Mesothelial cell of epicardium (in vitro differentiated cells): ENCODE data around the gene COMMD2. TPM values are rescaled to one million over a fixed set of nuclear protein-coding genes. Genes with fewer than 3 reads are reported as not detected.

Experiments
- DNase-seq, 2 experiments: peaks; one replicate each; pipeline ENCODE4 v3.0.0; 2021; ENCODE audit warnings: low spot score in 2 of 2; ENCODE audit not compliant: unreplicated experiment in 2 of 2
- H3K27ac Mint-ChIP-seq: 2 replicates; pipeline ENCODE4 v1.8.0; 2021; ENCODE audit warnings: mixed read lengths
- H3K27me3 Mint-ChIP-seq: 2 replicates; pipeline ENCODE4 v1.8.0; 2021; ENCODE audit warnings: low read depth, mixed read lengths
- H3K36me3 Mint-ChIP-seq: 2 replicates; pipeline ENCODE4 v1.8.0; 2021; ENCODE audit warnings: mixed read lengths
- H3K4me1 Mint-ChIP-seq: 2 replicates; pipeline ENCODE4 v1.8.0; 2021; ENCODE audit warnings: mixed read lengths
- H3K4me3 Mint-ChIP-seq: 2 replicates; pipeline ENCODE4 v1.8.0; 2021; ENCODE audit warnings: mild to moderate bottlenecking, moderate library complexity, mixed read lengths
- H3K9me3 Mint-ChIP-seq: 2 replicates; pipeline ENCODE4 v1.8.0; 2021; ENCODE audit warnings: mixed read lengths
- total RNA-seq: library from RNA; stranded (reverse); gene quantifications from 3 replicates; pipeline ENCODE4 v1.2.1, GENCODE V29; 2021
- TF ChIP-seq, protein P1 (sequence below): fragments of 200-600 bp; sonication (generic); IDR thresholded peaks from one replicate; pipeline ENCODE4 v1.5.0; 2021; ENCODE audit warnings: antibody characterized with exemption; ENCODE audit not compliant: unreplicated experiment

COMMD2 gene
- total RNA-seq, 1 donor from 2014 or later = 55.7 TPM

- H3K27ac Mint-ChIP-seq = no peak overlapping the region
- no peaks in the 10 kb centered on the region for H3K9me3 Mint-ChIP-seq
- peaks cover 5% of the 10 kb centered on the region for H3K27me3 Mint-ChIP-seq
- TF ChIP-seq, protein P1, sequence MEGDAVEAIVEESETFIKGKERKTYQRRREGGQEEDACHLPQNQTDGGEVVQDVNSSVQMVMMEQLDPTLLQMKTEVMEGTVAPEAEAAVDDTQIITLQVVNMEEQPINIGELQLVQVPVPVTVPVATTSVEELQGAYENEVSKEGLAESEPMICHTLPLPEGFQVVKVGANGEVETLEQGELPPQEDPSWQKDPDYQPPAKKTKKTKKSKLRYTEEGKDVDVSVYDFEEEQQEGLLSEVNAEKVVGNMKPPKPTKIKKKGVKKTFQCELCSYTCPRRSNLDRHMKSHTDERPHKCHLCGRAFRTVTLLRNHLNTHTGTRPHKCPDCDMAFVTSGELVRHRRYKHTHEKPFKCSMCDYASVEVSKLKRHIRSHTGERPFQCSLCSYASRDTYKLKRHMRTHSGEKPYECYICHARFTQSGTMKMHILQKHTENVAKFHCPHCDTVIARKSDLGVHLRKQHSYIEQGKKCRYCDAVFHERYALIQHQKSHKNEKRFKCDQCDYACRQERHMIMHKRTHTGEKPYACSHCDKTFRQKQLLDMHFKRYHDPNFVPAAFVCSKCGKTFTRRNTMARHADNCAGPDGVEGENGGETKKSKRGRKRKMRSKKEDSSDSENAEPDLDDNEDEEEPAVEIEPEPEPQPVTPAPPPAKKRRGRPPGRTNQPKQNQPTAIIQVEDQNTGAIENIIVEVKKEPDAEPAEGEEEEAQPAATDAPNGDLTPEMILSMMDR = peak; percentile 81
- DNase-seq = peak; percentile 26 to 43
- no peak overlapping the region for H3K4me3 Mint-ChIP-seq
- H3K36me3 Mint-ChIP-seq = no peaks in the 10 kb centered on the region
- H3K4me1 Mint-ChIP-seq = no peaks in the 10 kb centered on the region
Observed at GRCh38 chr3:149771652-149772271, 19.5 kb upstream of the COMMD2 start.

DNA sequence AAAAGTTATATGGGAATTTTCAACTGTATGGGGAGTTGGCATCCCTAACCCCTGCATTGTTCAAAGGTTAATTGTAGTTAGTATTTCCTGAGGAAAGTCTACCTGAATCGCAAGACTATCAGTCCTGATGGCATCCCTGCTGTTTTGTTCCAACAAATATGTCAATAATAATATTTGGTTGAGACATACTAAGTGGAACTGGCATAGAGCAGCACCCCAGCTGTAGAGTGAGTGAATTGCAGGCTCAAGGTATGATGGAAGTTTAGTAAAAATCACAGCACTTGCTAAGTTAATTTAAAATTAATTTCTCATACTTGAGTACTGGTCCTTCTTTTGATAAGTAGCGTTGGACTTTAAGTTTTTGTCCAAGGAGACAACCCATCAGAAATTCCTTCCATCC is 18.0 kb upstream of the COMMD2 start:
- TF ChIP-seq, protein P1 = no peak

DNA sequence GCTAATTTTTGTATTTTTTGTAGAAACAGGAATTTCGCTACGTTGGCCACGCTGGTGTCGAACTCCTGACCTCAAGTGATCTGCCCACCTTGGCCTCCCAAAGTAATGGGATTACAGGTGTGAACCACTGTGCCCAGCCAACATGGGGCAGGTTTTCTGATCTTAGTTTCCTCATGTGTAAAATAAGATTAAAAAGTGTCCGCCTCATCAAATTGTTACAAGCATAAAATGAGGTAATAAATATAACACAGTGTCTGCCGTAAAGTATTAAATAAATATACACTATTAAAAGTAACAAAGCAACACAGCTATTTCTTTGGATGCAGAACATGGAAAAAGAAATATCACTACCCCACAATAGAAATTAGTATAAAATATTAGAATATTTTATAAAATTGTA is 16.4 kb upstream of the COMMD2 start:
- no peaks in the 10 kb centered on the region for H3K36me3 Mint-ChIP-seq
- no peak for DNase-seq
- H3K4me3 Mint-ChIP-seq = no peak overlapping the region
- H3K27me3 Mint-ChIP-seq = peaks cover 24% of the 10 kb centered on the region
- TF ChIP-seq, protein P1 = no peak
- no peak overlapping the region for H3K27ac Mint-ChIP-seq
- no peaks in the 10 kb centered on the region for H3K9me3 Mint-ChIP-seq
- H3K4me1 Mint-ChIP-seq = no peaks in the 10 kb centered on the region

More for the DNA sequence above, 18.0 kb upstream of the COMMD2 start:
- no peak overlapping the region for H3K4me3 Mint-ChIP-seq
- H3K9me3 Mint-ChIP-seq = no peaks in the 10 kb centered on the region
- peaks cover 16% of the 10 kb centered on the region for H3K27me3 Mint-ChIP-seq
- H3K4me1 Mint-ChIP-seq = no peaks in the 10 kb centered on the region
- no peaks in the 10 kb centered on the region for H3K36me3 Mint-ChIP-seq
- H3K27ac Mint-ChIP-seq = no peak overlapping the region
- DNase-seq = no peak

GRCh38 chr3:149767720-149768119 is 15.4 kb upstream of the COMMD2 start:
- no peaks in the 10 kb centered on the region for H3K36me3 Mint-ChIP-seq
- TF ChIP-seq, protein P1 = no peak
- no peak overlapping the region for H3K27ac Mint-ChIP-seq
- H3K4me3 Mint-ChIP-seq = no peak overlapping the region
- H3K27me3 Mint-ChIP-seq = peaks cover 24% of the 10 kb centered on the region
- no peak for DNase-seq
- no peaks in the 10 kb centered on the region for H3K4me1 Mint-ChIP-seq
- H3K9me3 Mint-ChIP-seq = no peaks in the 10 kb centered on the region

- H3K9me3 Mint-ChIP-seq = no peaks in the 10 kb centered on the region
- H3K27me3 Mint-ChIP-seq = peaks cover 24% of the 10 kb centered on the region
- DNase-seq = no peak
- TF ChIP-seq, protein P1 = peak; percentile 36
- H3K27ac Mint-ChIP-seq = no peak overlapping the region
- H3K4me3 Mint-ChIP-seq = no peak overlapping the region
- no peaks in the 10 kb centered on the region for H3K4me1 Mint-ChIP-seq
- no peaks in the 10 kb centered on the region for H3K36me3 Mint-ChIP-seq
Observed at GRCh38 chr3:149765762-149766334, 13.6 kb upstream of the COMMD2 start.
